ENCODE data around the gene PRKCD.

DNA sequence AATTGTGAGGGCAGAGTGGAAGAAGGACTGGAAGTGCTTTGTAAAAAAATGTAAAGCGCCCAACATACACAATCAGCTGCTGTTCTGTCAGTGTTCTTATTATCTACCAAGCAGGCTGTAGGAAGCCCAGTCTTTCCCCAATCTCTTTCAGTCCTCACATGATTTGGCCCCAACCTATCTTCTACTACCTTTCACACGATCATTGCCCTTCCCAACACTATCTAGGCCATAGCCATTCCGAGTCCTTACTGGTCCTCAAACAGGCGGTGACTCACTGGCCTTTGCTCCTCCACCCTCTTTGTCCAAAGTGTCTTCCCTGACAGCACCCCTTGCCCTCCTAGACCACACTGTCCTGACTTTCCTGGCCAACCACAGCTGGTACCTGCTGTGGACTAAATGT lies 29.9 kb upstream of the PRKCD start:
- TF ChIP-seq, protein P1, sequence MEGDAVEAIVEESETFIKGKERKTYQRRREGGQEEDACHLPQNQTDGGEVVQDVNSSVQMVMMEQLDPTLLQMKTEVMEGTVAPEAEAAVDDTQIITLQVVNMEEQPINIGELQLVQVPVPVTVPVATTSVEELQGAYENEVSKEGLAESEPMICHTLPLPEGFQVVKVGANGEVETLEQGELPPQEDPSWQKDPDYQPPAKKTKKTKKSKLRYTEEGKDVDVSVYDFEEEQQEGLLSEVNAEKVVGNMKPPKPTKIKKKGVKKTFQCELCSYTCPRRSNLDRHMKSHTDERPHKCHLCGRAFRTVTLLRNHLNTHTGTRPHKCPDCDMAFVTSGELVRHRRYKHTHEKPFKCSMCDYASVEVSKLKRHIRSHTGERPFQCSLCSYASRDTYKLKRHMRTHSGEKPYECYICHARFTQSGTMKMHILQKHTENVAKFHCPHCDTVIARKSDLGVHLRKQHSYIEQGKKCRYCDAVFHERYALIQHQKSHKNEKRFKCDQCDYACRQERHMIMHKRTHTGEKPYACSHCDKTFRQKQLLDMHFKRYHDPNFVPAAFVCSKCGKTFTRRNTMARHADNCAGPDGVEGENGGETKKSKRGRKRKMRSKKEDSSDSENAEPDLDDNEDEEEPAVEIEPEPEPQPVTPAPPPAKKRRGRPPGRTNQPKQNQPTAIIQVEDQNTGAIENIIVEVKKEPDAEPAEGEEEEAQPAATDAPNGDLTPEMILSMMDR (conservative IDR thresholded peaks at IDR 0.05; ENCODE audit: low read depth, low read length), result no peak
- no peak for TF ChIP-seq EZH2 (IDR thresholded peaks at IDR 0.05; ENCODE audit: borderline replicate concordance, low read depth, low read length, poor library complexity, severe bottlenecking)

All from A673 (cell line).